Cardiac fibroblast (primary cell): ENCODE data around the gene SMC4.

Experiments
- DNase-seq, 2 donors: peaks; one replicate each; pipeline versions ENCODE4 v3.0.0 to v3.0.0-alpha.2; 2010; ENCODE audit warnings: low read depth in 2 of 2
- H3K4me3 ChIP-seq, 2 donors: replicated peaks in 1 of 2; 1 replicate in 1 of 2; 2 replicates in 1 of 2; pipeline ENCODE4 v1.5.1; 2011; ENCODE audit warnings: low read depth in 2 of 2, low read length in 2 of 2, mild to moderate bottlenecking in 2 of 2, moderate library complexity in 1 of 2
- CTCF ChIP-seq: IDR thresholded peaks from one replicate; pipeline ENCODE4 v1.5.1; 2011; ENCODE audit warnings: low read depth, mild to moderate bottlenecking, low read length, inconsistent platforms

The SMC4 gene

GRCh38 chr3:160444411-160444810, 45.0 kb downstream of the SMC4 start:
- TF ChIP-seq CTCF = no peak

GRCh38 chr3:160445854-160446253, 46.4 kb downstream of the SMC4 start:
- H3K4me3 ChIP-seq = no peak overlapping the region
- no peak for TF ChIP-seq CTCF
- no peak for DNase-seq

More at GRCh38 chr3:160444411-160444810, 45.0 kb downstream of the SMC4 start:
- H3K4me3 ChIP-seq = no peak overlapping the region
- no peak for DNase-seq

DNA sequence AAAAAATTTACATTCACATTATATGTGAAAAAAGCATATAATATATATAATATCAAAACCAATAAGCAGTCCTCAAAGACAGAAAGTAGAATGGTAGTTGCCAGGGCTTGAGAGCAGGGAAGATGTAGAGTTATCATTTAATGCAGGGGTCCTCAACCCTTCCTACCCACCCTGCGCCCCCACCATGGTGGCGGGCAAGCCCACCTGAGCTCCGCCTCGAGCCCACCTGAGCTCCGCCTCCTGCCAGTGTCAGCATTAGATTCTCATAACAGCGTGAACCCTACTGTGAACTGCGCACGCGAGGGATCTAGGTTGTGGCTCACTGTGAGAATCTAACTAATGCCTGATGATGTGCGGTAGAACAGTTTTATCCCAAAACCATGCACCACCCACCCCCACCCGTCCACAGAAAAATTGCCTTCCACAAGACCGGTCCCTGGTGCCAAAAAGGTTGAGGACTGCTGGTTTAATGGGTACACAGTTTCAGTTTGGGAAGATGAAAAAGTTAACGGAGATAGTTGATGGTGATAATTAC, 47.1 kb downstream of the SMC4 start:
- no peak overlapping the region for H3K4me3 ChIP-seq
- no peak for TF ChIP-seq CTCF
- DNase-seq = no peak

- no peak overlapping the region for H3K4me3 ChIP-seq
- peak; percentile 28 to 72 for DNase-seq
- TF ChIP-seq CTCF = no peak
These were observed 48.1 kb downstream of the SMC4 start for GRCh38 chr3:160447544-160447943.

- DNase-seq = peak; percentile 61 to 71
- TF ChIP-seq CTCF = no peak
- peak overlapping the region; percentile 84 to 88 for H3K4me3 ChIP-seq
These were observed 49.6 kb downstream of the SMC4 start for GRCh38 chr3:160448845-160449635.

DNA sequence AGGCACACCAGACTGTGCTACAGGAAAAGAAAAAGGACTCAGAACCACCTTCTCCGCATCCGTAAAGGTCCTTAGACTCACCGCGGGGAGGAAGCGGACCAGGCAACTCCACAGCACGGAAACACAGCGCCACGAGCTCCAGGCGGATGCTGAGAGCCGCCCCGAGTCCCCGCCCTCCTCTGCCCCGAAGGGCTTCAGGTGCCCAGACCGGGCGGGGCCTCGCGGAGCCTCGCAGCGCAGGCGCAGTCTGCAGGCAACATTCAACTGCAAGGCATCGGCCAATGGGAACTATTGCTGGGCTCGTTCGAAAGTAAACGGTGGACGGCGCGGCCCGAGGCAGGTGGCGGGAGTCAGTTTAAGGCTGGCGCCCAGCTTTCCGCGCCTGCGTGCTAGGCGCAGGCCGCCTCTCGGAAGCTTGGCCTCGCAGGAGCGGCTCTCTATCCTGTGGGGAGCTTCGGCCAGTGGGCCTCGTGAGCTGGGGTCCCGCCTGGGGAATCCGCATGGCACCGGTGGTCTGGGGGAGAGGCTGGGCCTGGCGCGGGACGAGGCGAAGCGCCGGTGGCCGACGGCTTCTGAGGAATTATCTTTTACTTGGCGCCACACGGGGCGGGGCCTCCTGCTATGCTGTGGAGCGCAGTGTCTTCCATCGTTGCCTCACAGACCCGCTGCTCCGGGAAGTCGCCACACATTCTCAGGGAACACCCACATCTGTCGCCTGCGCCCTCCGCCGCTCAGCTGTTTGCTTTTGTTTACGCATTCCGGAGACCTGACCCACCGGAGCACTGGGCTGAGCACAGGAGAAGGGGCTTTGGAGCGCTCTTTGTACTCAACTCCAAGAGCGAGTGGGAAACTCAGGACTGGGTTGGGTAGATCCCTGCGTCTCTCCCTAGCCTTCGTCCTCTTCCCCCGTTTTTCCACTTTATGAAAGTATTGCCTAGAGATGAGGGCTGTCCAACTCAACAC, 50.5 kb downstream of the SMC4 start, which contains the start of gene TRIM59:
Gene TRIM59, minus strand, starts transcription at position 151 of the 963 bp plus-strand sequence. CDS start 10,603 bp downstream, outside the sequence.
- no peak for TF ChIP-seq CTCF
- peak; percentile 98 for DNase-seq
- peak within 1 kb of the TSS; percentile 84 to 88 for H3K4me3 ChIP-seq
